ENCODE measurements around the gene APP. TPM values are rescaled to one million over a fixed set of nuclear protein-coding genes. Genes with fewer than 3 reads are reported as not detected.

Gene APP
- total RNA-seq, 2 experiments from 2014 or later: 50.9 to 53.7 TPM

DNA sequence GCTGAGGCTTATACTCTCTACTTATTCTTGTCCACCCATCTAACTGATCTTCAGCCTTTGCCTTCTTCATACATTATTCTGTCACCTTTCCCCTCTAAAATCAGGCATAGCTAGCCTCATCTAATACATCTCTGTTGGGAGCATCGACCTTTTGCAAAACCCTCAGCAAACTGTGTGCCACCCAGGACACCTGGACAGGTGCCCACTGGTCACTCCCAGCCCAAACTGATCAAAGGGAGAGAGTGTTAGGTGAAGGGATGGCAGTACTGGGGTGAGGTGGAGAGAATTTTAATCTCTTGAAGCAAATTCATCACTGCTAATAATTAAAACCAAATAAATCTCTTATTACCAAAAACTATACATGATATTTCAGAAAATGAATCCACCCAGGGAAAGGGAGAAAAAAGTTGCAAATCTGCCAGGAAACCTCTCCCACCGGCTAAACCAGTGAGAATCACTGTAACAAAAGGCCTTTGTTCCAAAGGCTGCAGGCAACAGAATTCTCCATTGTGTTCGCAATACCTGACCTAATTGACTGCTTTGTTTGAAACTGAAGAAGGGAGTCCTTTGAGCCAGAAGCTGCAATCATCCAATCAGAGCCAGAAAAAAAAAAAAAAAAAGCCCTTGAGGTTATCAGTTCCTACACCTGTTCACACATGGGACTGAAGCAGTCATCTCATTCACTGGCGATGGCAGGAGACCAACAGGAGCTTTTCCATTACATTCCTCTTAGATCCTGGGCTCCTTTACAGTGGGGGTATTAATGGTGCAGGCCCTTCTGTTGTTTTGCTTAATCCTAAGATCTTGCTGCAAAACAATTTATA is 172.6 kb downstream of the APP start:
- no peak for DNase-seq
- Mint-ChIP-seq H3K9me3 (no peaks in the 10 kb centered on the region), H3K27ac (no peak overlapping the region), H3K36me3 (peaks cover 9% of the 10 kb centered on the region), H3K4me3 (no peak overlapping the region), H3K27me3 (no peaks in the 10 kb centered on the region), H3K4me1 (no peaks in the 10 kb centered on the region)

DNA sequence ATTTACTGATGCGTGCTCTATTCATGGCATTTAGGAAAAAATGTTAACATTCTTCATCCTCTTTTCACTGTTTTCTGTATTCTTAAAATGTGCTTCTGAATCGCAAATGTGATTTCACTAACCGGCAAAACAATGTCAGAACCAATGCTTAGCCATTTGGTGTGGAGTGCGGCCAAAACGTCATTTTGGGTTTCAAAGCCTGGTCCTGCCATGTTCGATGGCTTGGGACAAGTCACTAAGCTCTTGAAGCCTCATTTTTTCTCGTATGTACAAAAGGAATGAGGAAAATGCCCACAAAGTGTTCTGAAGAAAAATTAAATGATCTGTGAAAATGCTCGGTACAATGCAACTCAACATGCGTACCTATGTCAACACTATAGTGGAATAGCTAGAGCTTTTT is 175.3 kb downstream of the APP start:
- Mint-ChIP-seq H3K4me3 (no peak overlapping the region), H3K27ac (no peak overlapping the region), H3K27me3 (no peaks in the 10 kb centered on the region), H3K9me3 (no peaks in the 10 kb centered on the region), H3K36me3 (peaks cover 12% of the 10 kb centered on the region), H3K4me1 (no peaks in the 10 kb centered on the region)
- no peak for DNase-seq

DNA sequence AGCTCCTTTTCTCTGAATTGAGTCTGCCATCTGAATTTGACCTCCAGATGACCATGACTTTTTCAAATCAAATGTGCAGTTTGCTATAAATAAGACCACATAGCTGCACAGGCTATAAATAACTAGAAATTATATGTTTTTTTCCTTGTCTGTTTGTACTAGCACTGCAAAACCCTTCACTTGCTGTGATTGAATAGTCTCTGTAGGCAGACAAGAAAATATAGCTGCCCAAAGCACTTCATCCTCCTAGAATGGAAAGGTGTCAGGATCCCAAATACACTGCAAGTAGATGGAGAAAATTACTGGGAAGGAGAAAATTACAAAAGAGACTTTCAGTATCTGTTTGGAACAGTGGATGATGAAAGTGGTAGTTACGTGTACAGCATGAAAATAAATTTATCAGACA is 175.8 kb downstream of the APP start:
- no peak for DNase-seq
- Mint-ChIP-seq H3K36me3 (peaks cover 11% of the 10 kb centered on the region), H3K9me3 (no peaks in the 10 kb centered on the region), H3K27ac (no peak overlapping the region), H3K4me3 (no peak overlapping the region), H3K27me3 (no peaks in the 10 kb centered on the region), H3K4me1 (no peaks in the 10 kb centered on the region)

DNA sequence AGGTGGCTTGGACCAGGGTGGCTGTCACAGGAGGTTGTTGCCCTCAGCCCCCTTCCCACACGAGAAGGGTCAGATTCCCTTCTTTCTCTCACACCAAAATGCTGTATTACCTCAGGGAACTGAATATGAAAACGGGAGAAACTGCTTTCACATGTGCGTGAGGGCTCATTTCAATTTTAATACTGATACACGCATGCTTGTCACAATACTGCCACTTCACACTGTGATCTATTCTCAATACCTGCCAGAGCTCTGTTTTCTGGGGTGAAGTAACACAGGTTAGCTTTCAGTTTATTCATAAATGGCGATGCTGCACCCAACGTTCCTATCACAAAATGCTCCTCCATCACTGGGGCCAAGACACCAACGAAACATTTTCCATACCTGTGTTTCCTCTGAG is 181.8 kb downstream of the APP start:
- Mint-ChIP-seq H3K27me3 (no peaks in the 10 kb centered on the region), H3K4me3 (no peak overlapping the region), H3K27ac (no peak overlapping the region), H3K36me3 (peaks cover 7% of the 10 kb centered on the region), H3K9me3 (no peaks in the 10 kb centered on the region), H3K4me1 (no peaks in the 10 kb centered on the region)
- no peak for DNase-seq

DNA sequence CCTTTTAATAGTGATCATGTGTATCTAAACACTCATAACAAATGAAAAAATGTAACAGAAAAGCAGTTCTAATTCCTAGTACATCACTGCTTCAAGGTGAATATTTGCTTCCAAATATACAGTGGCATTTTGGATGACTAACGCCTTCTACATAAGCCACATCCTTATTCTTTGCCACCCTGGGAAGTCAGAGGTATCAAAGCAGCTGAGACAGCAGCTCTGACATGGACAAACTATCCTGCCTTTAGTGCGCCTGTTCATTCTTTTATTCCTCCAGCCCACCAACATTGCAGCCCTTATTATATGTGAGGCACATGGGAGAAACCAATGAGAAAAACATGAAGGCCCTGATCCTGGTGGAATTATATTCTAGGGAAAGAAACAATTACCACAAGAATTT is 183.0 kb downstream of the APP start:
- Mint-ChIP-seq H3K4me1 (no peaks in the 10 kb centered on the region), H3K27ac (no peak overlapping the region), H3K27me3 (no peaks in the 10 kb centered on the region), H3K36me3 (peaks cover 7% of the 10 kb centered on the region), H3K9me3 (no peaks in the 10 kb centered on the region), H3K4me3 (no peak overlapping the region)
- no peak for DNase-seq

DNA sequence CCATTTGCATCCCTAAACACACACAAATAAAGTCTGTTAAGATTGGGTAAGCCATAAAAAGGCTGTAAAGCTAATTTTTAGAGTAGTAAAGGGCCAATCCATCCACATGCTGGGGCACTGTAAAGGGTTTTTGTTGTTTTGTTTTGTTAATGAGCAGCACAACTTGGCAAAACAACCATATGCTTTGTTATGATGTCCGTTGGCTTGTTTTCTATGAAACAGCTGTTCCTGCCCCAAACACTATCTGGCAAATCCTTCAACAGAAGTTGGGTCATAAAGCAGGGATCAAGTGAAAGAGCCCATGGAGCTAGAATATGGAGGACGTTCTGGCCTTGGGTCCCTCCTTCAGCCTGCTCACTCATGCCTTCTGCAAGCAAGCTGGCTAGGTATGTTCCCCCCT is 183.6 kb downstream of the APP start:
- Mint-ChIP-seq H3K36me3 (peaks cover 9% of the 10 kb centered on the region), H3K27me3 (no peaks in the 10 kb centered on the region), H3K4me1 (no peaks in the 10 kb centered on the region), H3K4me3 (no peak overlapping the region), H3K9me3 (no peaks in the 10 kb centered on the region), H3K27ac (no peak overlapping the region)
- DNase-seq: no peak

DNA sequence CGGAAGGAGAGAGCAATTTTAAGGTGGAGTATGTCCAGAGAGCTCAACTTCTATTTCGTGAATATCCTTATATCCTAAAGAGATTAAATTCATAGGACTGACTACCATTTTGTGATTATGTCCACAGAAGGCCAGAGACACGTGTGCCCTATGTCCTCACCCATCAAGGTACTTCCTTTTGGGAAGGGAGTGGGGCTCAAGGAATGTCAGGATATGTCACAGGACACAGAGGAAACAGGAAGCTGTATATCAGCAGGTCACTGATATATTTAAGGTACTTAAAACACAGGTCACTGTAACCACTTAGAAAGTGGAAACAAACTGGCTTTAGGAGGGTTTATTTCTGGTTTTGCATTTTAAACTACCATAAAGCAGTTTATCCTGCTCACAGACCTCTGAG is 184.6 kb downstream of the APP start:
- Mint-ChIP-seq H3K27ac (no peak overlapping the region), H3K27me3 (no peaks in the 10 kb centered on the region), H3K36me3 (peaks cover 13% of the 10 kb centered on the region), H3K4me3 (no peak overlapping the region), H3K4me1 (peaks cover under 1% of the 10 kb centered on the region), H3K9me3 (no peaks in the 10 kb centered on the region)
- no peak for DNase-seq

DNA sequence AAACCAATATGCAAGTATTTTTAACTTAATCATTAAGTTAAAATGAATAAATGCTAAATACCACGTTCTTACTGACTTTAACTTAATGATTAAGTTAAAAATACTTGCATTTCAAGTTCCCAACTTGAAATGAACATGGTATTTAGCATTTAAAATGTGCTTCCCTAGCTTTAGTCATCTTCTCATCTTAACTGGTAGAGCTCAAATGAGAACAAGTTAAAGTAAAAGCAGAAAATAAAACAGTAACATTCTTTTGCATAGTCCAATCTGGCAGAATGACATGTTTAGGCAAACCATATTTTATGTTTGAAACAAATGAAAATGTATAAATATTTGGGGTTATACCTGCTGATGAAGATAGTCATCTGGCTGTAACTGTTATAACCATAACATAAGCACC is 186.0 kb downstream of the APP start:
- no peak overlapping the region for H3K27ac Mint-ChIP-seq

DNA sequence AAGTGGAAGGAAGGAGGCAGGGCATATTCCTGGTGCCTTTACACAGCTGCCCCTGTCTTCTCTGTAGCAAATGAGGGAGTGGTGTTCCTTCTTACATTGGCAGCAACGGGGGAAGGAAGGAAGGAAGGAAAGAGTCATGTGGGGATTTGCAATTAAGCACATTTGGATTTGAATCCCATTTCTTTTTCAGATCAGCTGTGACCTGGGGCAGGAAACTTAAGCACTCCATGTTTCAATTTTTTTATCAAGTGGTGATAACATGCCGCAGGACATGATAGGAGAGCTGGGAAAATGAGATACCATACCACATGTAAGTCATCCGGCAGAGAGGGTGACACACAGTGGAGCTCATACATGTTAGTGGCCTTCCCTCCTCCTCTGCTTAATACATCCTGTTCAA is 186.8 kb downstream of the APP start:
- no peak overlapping the region for H3K4me3 Mint-ChIP-seq
- H3K27ac Mint-ChIP-seq: no peak overlapping the region
- no peaks in the 10 kb centered on the region for H3K27me3 Mint-ChIP-seq
- no peak for DNase-seq
- peaks cover 6% of the 10 kb centered on the region for H3K4me1 Mint-ChIP-seq
- no peaks in the 10 kb centered on the region for H3K9me3 Mint-ChIP-seq
- H3K36me3 Mint-ChIP-seq: peaks cover 26% of the 10 kb centered on the region

More for the DNA sequence above, 186.0 kb downstream of the APP start:
- H3K9me3 Mint-ChIP-seq: no peaks in the 10 kb centered on the region
- peaks cover 6% of the 10 kb centered on the region for H3K4me1 Mint-ChIP-seq
- H3K27me3 Mint-ChIP-seq: no peaks in the 10 kb centered on the region
- no peak overlapping the region for H3K4me3 Mint-ChIP-seq
- DNase-seq: no peak
- peaks cover 26% of the 10 kb centered on the region for H3K36me3 Mint-ChIP-seq

DNA sequence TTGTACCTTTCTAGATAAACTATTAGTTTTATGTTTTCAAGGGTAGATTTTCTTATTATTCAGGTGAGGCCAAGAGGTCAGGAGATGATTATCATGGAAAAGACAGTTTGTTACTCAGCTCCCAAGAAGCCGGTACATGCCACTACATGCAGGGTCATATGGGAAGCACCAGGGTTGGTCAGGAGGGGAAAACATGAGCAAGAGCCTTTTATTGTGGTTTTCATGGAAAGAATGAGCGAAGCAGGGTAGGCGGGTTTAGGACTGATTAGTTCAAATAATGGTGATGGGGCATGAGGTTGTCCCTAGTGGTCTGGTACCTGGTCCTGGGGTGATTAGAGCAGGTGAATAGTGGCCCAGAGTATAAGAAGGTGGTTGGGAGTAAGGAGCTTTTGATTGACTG is 189.9 kb downstream of the APP start:
- Mint-ChIP-seq H3K36me3 (peaks cover 32% of the 10 kb centered on the region), H3K4me3 (no peak overlapping the region), H3K9me3 (no peaks in the 10 kb centered on the region), H3K4me1 (peaks cover 17% of the 10 kb centered on the region), H3K27me3 (no peaks in the 10 kb centered on the region), H3K27ac (no peak overlapping the region)
- peak; percentile 8 for DNase-seq

DNA sequence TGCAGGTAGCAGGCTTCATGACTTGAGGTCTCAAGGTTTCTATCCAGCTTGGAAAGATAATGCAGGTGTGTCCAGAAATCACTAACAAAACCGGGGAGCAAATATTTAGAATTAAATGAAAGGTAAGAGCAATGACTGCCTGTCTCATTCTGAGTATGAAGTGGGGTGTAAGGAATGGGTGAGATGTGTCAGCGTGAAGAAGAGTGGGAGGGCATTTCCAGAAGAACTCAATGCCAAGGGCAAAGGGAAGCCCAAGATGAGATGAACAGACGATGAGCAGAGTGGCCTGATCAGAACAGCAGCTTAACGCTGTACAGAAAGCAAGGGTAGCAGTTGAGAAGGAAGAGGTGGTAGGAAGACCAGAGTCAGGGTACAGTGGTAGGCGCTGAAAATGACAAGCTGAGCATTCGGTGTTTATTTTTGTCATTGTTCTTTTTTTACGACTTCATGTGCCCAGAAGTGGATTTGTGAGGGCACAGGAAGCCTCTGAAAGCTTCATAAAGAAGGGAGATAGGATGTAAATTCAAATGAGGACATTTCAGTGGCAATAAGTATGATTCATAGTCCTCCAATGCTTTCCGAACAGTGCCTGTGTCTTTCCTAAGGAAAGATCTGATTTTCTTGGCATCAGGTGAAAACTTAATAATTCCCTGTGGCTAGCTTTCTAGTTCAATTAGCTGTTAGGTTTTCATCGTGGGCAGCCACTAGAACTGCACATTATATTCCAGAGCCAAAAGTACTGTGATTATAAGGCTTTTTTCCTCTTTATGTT is 190.5 kb downstream of the APP start:
- DNase-seq: no peak
- Mint-ChIP-seq H3K4me3 (no peak overlapping the region), H3K36me3 (peaks cover 34% of the 10 kb centered on the region), H3K9me3 (no peaks in the 10 kb centered on the region), H3K27ac (no peak overlapping the region), H3K27me3 (no peaks in the 10 kb centered on the region), H3K4me1 (peaks cover 17% of the 10 kb centered on the region)

DNA sequence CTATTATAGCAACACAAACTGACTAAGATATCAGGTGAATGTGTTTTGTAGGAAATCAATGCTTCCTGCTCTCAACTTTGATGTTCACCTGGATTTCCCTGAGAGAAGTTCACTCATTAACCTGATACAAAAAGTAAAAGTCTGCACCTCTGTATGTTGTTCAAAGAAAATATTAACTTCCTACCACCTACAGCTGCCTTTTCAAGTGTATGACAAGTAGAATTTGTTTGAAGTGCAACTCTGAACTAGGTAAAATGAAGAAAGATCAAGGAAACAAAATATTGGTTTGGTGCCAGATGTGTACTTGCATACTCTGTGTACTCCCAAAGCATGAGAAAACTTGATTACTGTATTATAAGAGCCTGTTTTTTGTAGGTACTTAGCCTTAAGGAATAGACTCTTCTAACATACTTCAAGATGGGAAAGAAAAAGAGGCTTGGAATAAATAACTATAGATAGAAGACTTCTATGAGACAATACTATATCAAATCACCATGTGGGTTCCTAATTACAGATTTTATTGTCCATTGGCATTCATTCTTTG is 193.4 kb downstream of the APP start:
- Mint-ChIP-seq H3K36me3 (peaks cover 56% of the 10 kb centered on the region), H3K4me1 (peaks cover 17% of the 10 kb centered on the region)

DNA sequence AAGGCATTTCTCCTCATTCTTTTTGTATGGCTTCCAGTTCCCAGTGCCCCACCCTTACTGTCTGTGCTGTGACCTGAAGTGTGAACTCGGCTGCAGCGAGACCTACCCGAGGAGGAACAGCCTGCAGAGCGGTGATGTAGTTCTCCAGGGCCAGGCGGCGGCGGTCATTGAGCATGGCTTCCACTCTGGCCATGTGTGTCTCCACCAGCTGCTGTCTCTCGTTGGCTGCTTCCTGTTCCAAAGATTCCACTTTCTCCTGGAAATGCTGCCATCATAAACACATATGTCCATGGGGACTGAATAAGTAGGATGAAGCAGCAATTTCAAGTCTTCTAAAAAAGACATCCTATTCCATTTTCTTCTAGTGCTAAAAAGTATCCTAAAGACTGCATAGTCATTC is 195.6 kb downstream of the APP start:
- H3K4me1 Mint-ChIP-seq: peaks cover 12% of the 10 kb centered on the region
- no peak for DNase-seq
- H3K27me3 Mint-ChIP-seq: no peaks in the 10 kb centered on the region
- no peaks in the 10 kb centered on the region for H3K9me3 Mint-ChIP-seq
- peaks cover 53% of the 10 kb centered on the region for H3K36me3 Mint-ChIP-seq
- no peak overlapping the region for H3K4me3 Mint-ChIP-seq
- no peak overlapping the region for H3K27ac Mint-ChIP-seq

More for the DNA sequence above, 193.4 kb downstream of the APP start:
- DNase-seq: no peak
- Mint-ChIP-seq H3K4me3 (no peak overlapping the region), H3K27me3 (no peaks in the 10 kb centered on the region), H3K9me3 (no peaks in the 10 kb centered on the region), H3K27ac (no peak overlapping the region)

DNA sequence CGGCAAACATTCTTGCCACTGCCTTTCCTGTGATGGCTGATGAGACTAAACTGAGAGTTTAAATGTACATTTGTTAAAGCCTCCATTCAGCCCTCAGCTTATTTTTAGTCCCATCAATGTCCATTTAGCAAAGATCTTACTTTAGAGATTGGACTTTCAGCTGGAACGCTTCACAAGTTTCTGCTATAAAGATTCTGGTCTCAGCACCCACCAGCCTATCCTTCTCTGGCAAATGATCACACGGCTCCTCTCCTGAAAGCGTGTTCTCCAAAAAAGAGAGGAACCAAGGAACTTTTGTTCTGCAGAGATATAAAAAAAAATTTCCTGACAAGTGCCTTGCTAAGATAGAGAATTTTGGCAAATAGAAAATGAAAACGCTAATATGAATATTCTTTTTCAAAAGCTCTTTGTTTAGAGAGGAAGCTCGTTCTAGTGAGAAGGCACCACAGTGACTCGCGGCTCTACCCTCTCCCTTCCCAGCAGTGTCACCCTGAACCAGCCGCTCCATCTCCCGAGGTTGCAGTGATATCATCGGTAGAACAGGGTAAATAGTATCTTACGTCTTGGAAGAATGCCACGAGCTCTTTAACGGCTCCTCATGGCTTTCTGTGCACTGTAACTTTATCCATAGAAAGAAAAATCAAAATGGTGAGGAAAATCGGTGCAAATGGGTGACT is 200.2 kb downstream of the APP start:
- Mint-ChIP-seq H3K9me3 (no peaks in the 10 kb centered on the region), H3K36me3 (peaks cover 54% of the 10 kb centered on the region), H3K27me3 (no peaks in the 10 kb centered on the region), H3K27ac (no peak overlapping the region), H3K4me1 (peaks cover 7% of the 10 kb centered on the region), H3K4me3 (no peak overlapping the region)
- no peak for DNase-seq

DNA sequence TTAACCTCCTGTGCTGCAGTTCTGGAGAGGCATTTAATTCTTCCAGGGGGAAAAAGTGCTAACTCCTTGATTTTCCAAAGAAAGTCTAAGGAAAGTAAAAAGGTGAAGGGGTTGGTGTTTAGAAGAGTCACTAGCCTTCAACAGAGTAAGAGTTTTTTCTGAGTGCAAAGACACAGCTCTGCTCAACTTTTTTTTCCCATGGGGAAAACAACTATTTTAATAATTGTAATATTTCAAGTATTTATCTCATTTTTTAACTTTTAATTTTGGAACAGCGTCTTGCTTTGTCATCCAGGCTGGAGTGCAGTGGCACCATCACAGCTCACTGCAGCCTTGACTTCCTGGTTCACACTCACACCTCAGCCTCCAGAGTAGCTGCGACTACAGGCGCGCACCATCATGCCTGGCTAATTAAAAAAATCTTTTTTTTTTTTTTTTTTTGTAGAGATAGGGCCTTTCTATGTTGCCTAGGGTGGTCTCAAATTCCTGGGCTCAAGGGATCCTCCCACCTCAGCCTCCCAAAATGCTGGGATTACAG is 202.6 kb downstream of the APP start:
- peaks cover 7% of the 10 kb centered on the region for H3K4me1 Mint-ChIP-seq
- DNase-seq: no peak
- no peak overlapping the region for H3K4me3 Mint-ChIP-seq
- peak overlapping the region; percentile 73 for H3K27ac Mint-ChIP-seq
- no peaks in the 10 kb centered on the region for H3K27me3 Mint-ChIP-seq
- peaks cover 42% of the 10 kb centered on the region for H3K36me3 Mint-ChIP-seq
- H3K9me3 Mint-ChIP-seq: no peaks in the 10 kb centered on the region
